H1 (cell line): ENCODE results near the gene CARD14. TPM values are rescaled to one million over a fixed set of nuclear protein-coding genes. Genes with fewer than 3 reads are reported as not detected.

Source experiments
- CTCF ChIA-PET: fragments of 300-600 bp; sonication (Branson Sonifier 250); formaldehyde crosslinking; loops from one replicate; lab custom pipeline; 2021; ENCODE audit not compliant: partially characterized antibody; lab: Charles Lee
- POLR2A ChIA-PET: fragments of 300-600 bp; sonication (Branson Sonifier 250); formaldehyde crosslinking; loops from one replicate; lab custom pipeline; 2021; ENCODE audit warnings: inconsistent platforms; ENCODE audit not compliant: partially characterized antibody; lab: Charles Lee
- DNase-seq, 2 experiments: peaks; one replicate each; pipeline versions ENCODE4 v3.0.0 to v3.0.0-alpha.2; 2010 to 2022; ENCODE audit warnings: low spot score in 2 of 2, low read depth in 1 of 2, mixed read lengths in 1 of 2
- FAIRE-seq: peaks from 2 replicates; lab custom pipeline; 2011; peaks lifted over from hg19 to GRCh38; lab: Jason Lieb, UNC
- H2AFZ ChIP-seq: 2 replicates; pipeline ENCODE4 v1.8.1; 2012; ENCODE audit warnings: low read length, inconsistent platforms
- H2AK5ac ChIP-seq: 2 replicates; pipeline ENCODE4 v1.6.1; 2013; ENCODE audit warnings: low read depth, low read length
- H2BK120ac ChIP-seq: replicated peaks from 2 replicates; pipeline ENCODE3; 2013; ENCODE audit warnings: low read depth, low read length, inconsistent platforms
- H2BK12ac ChIP-seq: 2 replicates; pipeline ENCODE4 v1.6.1; 2013; ENCODE audit warnings: low read depth, low read length
- H2BK15ac ChIP-seq: 2 replicates; pipeline ENCODE4 v1.6.1; 2013; ENCODE audit warnings: low read length
- H2BK20ac ChIP-seq: 2 replicates; pipeline ENCODE4 v1.6.1; 2013; ENCODE audit warnings: low read length
- H2BK5ac ChIP-seq: 2 replicates; pipeline ENCODE4 v1.6.1; 2013; ENCODE audit warnings: low read depth, low read length
- H3K14ac ChIP-seq: 2 replicates; pipeline ENCODE4 v1.6.1; 2013; ENCODE audit warnings: inconsistent platforms; ENCODE audit not compliant: insufficient read length
- H3K18ac ChIP-seq: 2 replicates; pipeline ENCODE4 v1.6.1; 2013; ENCODE audit warnings: low read length; ENCODE audit errors: extremely low read depth
- H3K23ac ChIP-seq: 2 replicates; pipeline ENCODE4 v1.6.1; 2013; ENCODE audit warnings: inconsistent platforms; ENCODE audit not compliant: insufficient read length
- H3K23me2 ChIP-seq: 2 replicates; pipeline ENCODE4 v1.6.1; 2013; ENCODE audit warnings: low read depth, low read length
- H3K27ac ChIP-seq: 2 replicates; pipeline ENCODE4 v1.6.1; 2011; ENCODE audit warnings: low read depth, low read length, inconsistent platforms
- H3K27me3 ChIP-seq, 4 experiments: replicated peaks in 1 of 4; 1 replicate in 1 of 4; 2 replicates in 3 of 4; pipeline versions ENCODE4 v1.6.1 to v1.8.1; 2011 to 2013; ENCODE audit warnings: low read length in 3 of 4, mild to moderate bottlenecking in 3 of 4, inconsistent platforms in 2 of 4, mixed read lengths in 2 of 4, moderate library complexity in 1 of 4; ENCODE audit not compliant: control insufficient read depth in 3 of 4, insufficient read depth in 3 of 4; ENCODE audit errors: extremely low read depth in 1 of 4
- H3K36me3 ChIP-seq, 4 experiments: 2 replicates each; pipeline versions ENCODE4 v1.6.1 to v1.8.1; 2011 to 2013; ENCODE audit warnings: mild to moderate bottlenecking in 4 of 4, low read length in 3 of 4, moderate library complexity in 2 of 4, control low read depth in 1 of 4, inconsistent platforms in 1 of 4; ENCODE audit not compliant: insufficient read depth in 4 of 4, control insufficient read depth in 2 of 4
- H3K4ac ChIP-seq: replicated peaks from 2 replicates; pipeline ENCODE3; 2013; ENCODE audit warnings: low read length, low read depth, mixed read lengths, inconsistent platforms; ENCODE audit not compliant: insufficient read length
- H3K4me1 ChIP-seq, 4 experiments: replicated peaks in 1 of 4; 1 replicate in 1 of 4; 2 replicates in 3 of 4; pipeline versions ENCODE4 v1.6.1 to v1.8.1; 2011 to 2013; ENCODE audit warnings: low read length in 3 of 4, inconsistent platforms in 2 of 4, mixed read lengths in 1 of 4; ENCODE audit not compliant: insufficient read depth in 4 of 4, control insufficient read depth in 3 of 4
- H3K4me2 ChIP-seq, 2 experiments: 2 replicates each; pipeline versions ENCODE4 v1.6.1 to v1.8.1; 2011 to 2013; ENCODE audit warnings: low read depth in 2 of 2, low read length in 2 of 2, control low read depth in 1 of 2, inconsistent platforms in 1 of 2, mild to moderate bottlenecking in 1 of 2; ENCODE audit not compliant: insufficient read depth in 1 of 2
- H3K4me3 ChIP-seq, 4 experiments: fragments of 200-600, 300-600 bp in 1 of 4; sonication (generic), shearing (Covaris generic), sonication (Bioruptor Twin) in 1 of 4; 2 replicates each; pipeline versions ENCODE4 v1.5.1 to v1.8.1; 2011 to 2016; ENCODE audit warnings: low read length in 4 of 4, low read depth in 3 of 4, control low read depth in 2 of 4, inconsistent platforms in 2 of 4, mild to moderate bottlenecking in 2 of 4, mixed read lengths in 1 of 4, moderate library complexity in 1 of 4; ENCODE audit not compliant: insufficient read depth in 2 of 4; ENCODE audit errors: extremely low read depth in 1 of 4
- H3K56ac ChIP-seq: replicated peaks from 2 replicates; pipeline ENCODE3; 2013; ENCODE audit warnings: low read depth, mild to moderate bottlenecking, mixed read lengths, low read length, inconsistent platforms; ENCODE audit not compliant: insufficient read length
- H3K79me1 ChIP-seq: 2 replicates; pipeline ENCODE4 v1.6.1; 2013; ENCODE audit warnings: low read depth, low read length, control low read depth
- H3K79me2 ChIP-seq, 2 experiments: 2 replicates each; pipeline versions ENCODE4 v1.6.1 to v1.8.1; 2012 to 2013; ENCODE audit warnings: low read length in 2 of 2, mild to moderate bottlenecking in 2 of 2, inconsistent platforms in 1 of 2; ENCODE audit not compliant: insufficient read depth in 2 of 2, control insufficient read depth in 1 of 2
- H3K9ac ChIP-seq, 4 experiments: replicated peaks in 1 of 4; 1 replicate in 1 of 4; 2 replicates in 3 of 4; pipeline versions ENCODE4 v1.6.1 to v1.8.1; 2011 to 2013; ENCODE audit warnings: low read depth in 3 of 4, low read length in 3 of 4, control low read depth in 2 of 4, mild to moderate bottlenecking in 2 of 4, moderate library complexity in 2 of 4, inconsistent platforms in 1 of 4; ENCODE audit errors: extremely low read depth in 1 of 4
- H3K9me3 ChIP-seq, 2 experiments: 2 replicates each; pipeline versions ENCODE4 v1.6.1 to v1.8.1; 2012 to 2013; ENCODE audit warnings: mild to moderate bottlenecking in 2 of 2, moderate library complexity in 2 of 2, control low read depth in 1 of 2, inconsistent platforms in 1 of 2, low read depth in 1 of 2, low read length in 1 of 2, mixed read lengths in 1 of 2; ENCODE audit not compliant: insufficient read depth in 2 of 2
- H4K20me1 ChIP-seq, 2 experiments: replicated peaks in 1 of 2; 2 replicates each; pipeline versions ENCODE3 to v1.8.1; 2011 to 2013; ENCODE audit warnings: inconsistent platforms in 2 of 2, low read length in 2 of 2, mild to moderate bottlenecking in 1 of 2; ENCODE audit not compliant: insufficient read depth in 2 of 2, control insufficient read depth in 1 of 2
- H4K5ac ChIP-seq: 2 replicates; pipeline ENCODE4 v1.6.1; 2013; ENCODE audit warnings: low read length, low read depth, mixed read lengths, inconsistent platforms; ENCODE audit not compliant: insufficient read length
- H4K8ac ChIP-seq: 2 replicates; pipeline ENCODE4 v1.8.0; 2013; ENCODE audit warnings: mild to moderate bottlenecking, moderate library complexity, low read length, inconsistent platforms; ENCODE audit not compliant: insufficient read depth; ENCODE audit errors: extremely low read depth
- H4K91ac ChIP-seq: replicated peaks from 2 replicates; pipeline ENCODE3; 2013; ENCODE audit warnings: low read length, mixed read lengths, inconsistent platforms; ENCODE audit not compliant: insufficient read length
- E2F6 ChIP-seq: IDR thresholded peaks from 2 replicates; pipeline ENCODE4 v1.6.1; 2012; ENCODE audit warnings: inconsistent platforms
- EP300 ChIP-seq, 2 experiments: IDR thresholded peaks; 1 replicate in 1 of 2; 2 replicates in 1 of 2; pipeline ENCODE4 v1.6.1; 2011 to 2012; ENCODE audit warnings: low read depth in 2 of 2, low read length in 2 of 2, mild to moderate bottlenecking in 2 of 2, borderline replicate concordance in 1 of 2, inconsistent platforms in 1 of 2, moderate library complexity in 1 of 2
- HDAC2 ChIP-seq, 2 experiments: fragments of 300-600 bp in 1 of 2; sonication (generic) in 1 of 2; IDR thresholded peaks; 2 replicates each; pipeline ENCODE4 v1.6.1; 2011 to 2012; ENCODE audit warnings: low read depth in 2 of 2, low read length in 2 of 2, mild to moderate bottlenecking in 2 of 2, moderate library complexity in 2 of 2, borderline replicate concordance in 1 of 2, inconsistent platforms in 1 of 2
- KDM5A ChIP-seq: fragments of 200-600 bp; IDR thresholded peaks from 2 replicates; pipeline ENCODE4 v1.7.1; 2012; ENCODE audit warnings: mild to moderate bottlenecking, low read length, inconsistent platforms, mixed read lengths
- PHF8 ChIP-seq: fragments of 200-600 bp; sonication (generic); conservative IDR thresholded peaks from 2 replicates; pipeline ENCODE4 v1.7.1; 2012; ENCODE audit warnings: low read depth, mild to moderate bottlenecking, inconsistent platforms, low read length, moderate library complexity
- POLR2A ChIP-seq, 2 experiments: IDR thresholded peaks; 1 replicate in 1 of 2; 2 replicates in 1 of 2; pipeline ENCODE4 v1.6.1; 2011; ENCODE audit warnings: low read depth in 2 of 2, low read length in 2 of 2, mild to moderate bottlenecking in 2 of 2; ENCODE audit errors: control extremely low read depth in 1 of 2
- RBBP5 ChIP-seq: IDR thresholded peaks from 2 replicates; pipeline ENCODE4 v1.7.1; 2012; ENCODE audit warnings: low read depth, mild to moderate bottlenecking, inconsistent platforms, low read length, moderate library complexity, borderline replicate concordance
- SIN3A ChIP-seq, 2 experiments: IDR thresholded peaks in 1 of 2; conservative IDR thresholded peaks in 1 of 2; 2 replicates each; pipeline ENCODE4 v1.6.1; 2011 to 2012; ENCODE audit warnings: low read length in 2 of 2, improper control_type of control experiment in 1 of 2, low read depth in 1 of 2, mild to moderate bottlenecking in 1 of 2
- SIRT6 ChIP-seq: IDR thresholded peaks from one replicate; pipeline ENCODE4 v1.7.1; 2012; ENCODE audit warnings: low read length, inconsistent platforms
- YY1 ChIP-seq: IDR thresholded peaks from 2 replicates; pipeline ENCODE4 v1.6.1; 2011; ENCODE audit warnings: low read depth, mild to moderate bottlenecking, low read length
- WGBS, 2 experiments: shearing (Covaris generic) in 1 of 2; methylation state at CpG; one replicate each; pipeline versions ENCODE4 v1.1.6 to v1.1.7; 2013 to 2015; ENCODE audit warnings: low lambda C conversion rate in 2 of 2, mixed read lengths in 2 of 2, inconsistent platforms in 1 of 2, low coverage in 1 of 2, missing lambda C conversion rate in 1 of 2; ENCODE audit not compliant: insufficient replicate concordance in 2 of 2, insufficient coverage in 1 of 2, insufficient read length in 1 of 2; ENCODE audit errors: extremely low coverage in 1 of 2, missing lambda C conversion rate in 1 of 2; 5-methylcytosine and 5-hydroxymethylcytosine counted together
- polyA plus RNA-seq, 7 experiments: library from polyadenylated mRNA; depleted of rRNA in 3 of 7; stranded (reverse) in 5 of 7; unstranded in 2 of 7; fragments of >200 nt in 5 of 7; fragments of 200-250 nt in 2 of 7; gene quantifications; 1 replicate in 5 of 7; 2 replicates in 1 of 7; 4 replicates in 1 of 7; pipeline versions ENCODE4 v1.2.1 to v1.2.3, GENCODE V29; 2011 to 2013; ENCODE audit warnings: missing spikeins in 2 of 7, mixed read lengths in 2 of 7
- total RNA-seq: library from RNA; stranded (reverse); fragmentation: NEBNext Ultra II Directional; extraction: Animal tissue kit (Norgen Biotek cat#: 25700); gene quantifications from 2 replicates; pipeline ENCODE4 v1.2.1, GENCODE V29; 2021

CARD14 gene
- total and polyA plus RNA-seq, 2 of the 8 experiments (the other 6 are each of a cell fraction or from before 2014, with no cell fraction given): 0.08 TPM; not detected in 1

- Histone ChIP-seq H2BK15ac (no peak overlapping the region), H3K36me3 (peaks cover 4 to 18% (median 12%) of the 10 kb centered on the region in 4 experiments; a peak in 5 of 8 replicates), H3K4me1 (no peaks in the 10 kb centered on the region; a peak in 1 of 7 replicates), H3K79me1 (peaks cover 6% of the 10 kb centered on the region; the same call in 1 of the 2 replicates), H3K56ac (no peak overlapping the region), H3K14ac (no peak overlapping the region), H4K5ac (no peak overlapping the region), H2BK20ac (no peak overlapping the region), H3K9ac (no peak overlapping the region), H3K18ac (no peak overlapping the region), H2AFZ (no peak overlapping the region), H2BK5ac (no peak overlapping the region), H3K4me2 (no peak overlapping the region), H2AK5ac (no peak overlapping the region), H4K8ac (no peak overlapping the region), H3K23ac (no peak overlapping the region), H4K20me1 (peaks cover 0 to 15% of the 10 kb centered on the region in 2 experiments), H3K79me2 (no peaks in the 10 kb centered on the region), H2BK120ac (no peak overlapping the region), H4K91ac (no peak overlapping the region), H3K4ac (no peak overlapping the region), H3K23me2 (no peaks in the 10 kb centered on the region), H3K27ac (no peak overlapping the region), H2BK12ac (no peak overlapping the region), H3K9me3 (no peaks in the 10 kb centered on the region), H3K4me3 (no peak overlapping the region), H3K27me3 (no peaks in the 10 kb centered on the region)
- TF ChIP-seq RBBP5: no peak
- TF ChIP-seq E2F6: no peak
- no peak for TF ChIP-seq SIN3A (conservative IDR thresholded peaks at IDR 0.05 in 1 of 2, IDR thresholded peaks at IDR 0.05 in 1 of 2; ENCODE audit: low read depth in 1 of 2, low read length in 2 of 2)
- no peak for TF ChIP-seq YY1
- no peak for TF ChIP-seq PHF8
- TF ChIP-seq KDM5A: no peak
- no peak for TF ChIP-seq POLR2A (IDR thresholded peaks at IDR 0.05; ENCODE audit: control extremely low read depth in 1 of 2, low read depth in 2 of 2, low read length in 2 of 2)
- no peak for TF ChIP-seq EP300 (IDR thresholded peaks at IDR 0.05; ENCODE audit: borderline replicate concordance in 1 of 2, low read depth in 2 of 2, low read length in 2 of 2)
- TF ChIP-seq SIRT6: no peak
- TF ChIP-seq HDAC2 (IDR thresholded peaks at IDR 0.05; ENCODE audit: borderline replicate concordance in 1 of 2, low read depth in 2 of 2, low read length in 2 of 2): no peak
- ChIA-PET CTCF (interaction anchor here (0.6 to 1.6 kb wide), 3 partner anchors 11 to 157 kb away, joined by 3 to 7 read pairs (median 6); no protein-coding TSS in a partner anchor), POLR2A (no interaction called here)
- no peak for FAIRE-seq
- DNase-seq: no peak
- WGBS, 2 experiments: 93% methylated on average over 48 of the region's 48 CpGs; no CpG with 5 or more reads in 1 of the 2 experiments
Measured at GRCh38 chr17:80214012-80214877, 44.4 kb downstream of the CARD14 start.
